T-helper 1 cell (primary cell): Measurements from ENCODE around the gene KLF15.

Experiments used
- DNase-seq, 5 donors: peaks; one replicate each; pipeline ENCODE4 v3.0.0-alpha.2; 2012 to 2020

Gene KLF15

GRCh38 chr3:126319701-126320295, 37.4 kb downstream of the KLF15 start:
- DNase-seq: no peak

- DNase-seq: no peak
These were observed 39.9 kb downstream of the KLF15 start for GRCh38 chr3:126317029-126317996.

- DNase-seq: no peak
These were observed 40.7 kb downstream of the KLF15 start for GRCh38 chr3:126316501-126316939.

- no peak for DNase-seq
These were observed 41.2 kb downstream of the KLF15 start for GRCh38 chr3:126316031-126316461.

- DNase-seq: no peak
These were observed 42.2 kb downstream of the KLF15 start for GRCh38 chr3:126314790-126315658.

GRCh38 chr3:126314305-126314789, 42.9 kb downstream of the KLF15 start:
- no peak for DNase-seq

- DNase-seq: no peak
These were observed 43.5 kb downstream of the KLF15 start for GRCh38 chr3:126313580-126314304.

GRCh38 chr3:126313166-126313565, 44.0 kb downstream of the KLF15 start:
- no peak for DNase-seq

- no peak for DNase-seq
These were observed 44.9 kb downstream of the KLF15 start for GRCh38 chr3:126312341-126312740.

- no peak for DNase-seq
These were observed 45.8 kb downstream of the KLF15 start for GRCh38 chr3:126311338-126311978.

GRCh38 chr3:126310816-126311215, 46.4 kb downstream of the KLF15 start:
- no peak for DNase-seq

GRCh38 chr3:126309861-126310655, 47.1 kb downstream of the KLF15 start:
- no peak for DNase-seq

- DNase-seq: no peak
These were observed 48.0 kb downstream of the KLF15 start for GRCh38 chr3:126309165-126309564.

- no peak for DNase-seq
These were observed 48.6 kb downstream of the KLF15 start for GRCh38 chr3:126308394-126309125.

- DNase-seq: no peak
These were observed 49.4 kb downstream of the KLF15 start for GRCh38 chr3:126307591-126308393.

- DNase-seq: no peak
These were observed 50.2 kb downstream of the KLF15 start for GRCh38 chr3:126306888-126307482.

- DNase-seq: no peak
These were observed 50.8 kb downstream of the KLF15 start for GRCh38 chr3:126306397-126306796.

- DNase-seq: no peak
These were observed 51.8 kb downstream of the KLF15 start for GRCh38 chr3:126305427-126305826.

GRCh38 chr3:126304704-126305103, 52.5 kb downstream of the KLF15 start:
- no peak for DNase-seq
